GM19468 (cell line): ENCODE results near the gene PTS.
A peak's percentile ranks its signal among the peaks of the same experiment; 100 is the strongest.

ENCODE experiments used
- ATAC-seq: cut with Tn5 transposase; IDR thresholded peaks from one replicate; pipeline ENCODE4 v1.9.1; 2021; ENCODE audit warnings: mild to moderate bottlenecking, moderate library complexity, moderate number of reproducible peaks; ENCODE audit not compliant: unreplicated experiment; ENCODE audit errors: extremely low read depth

The PTS gene

DNA sequence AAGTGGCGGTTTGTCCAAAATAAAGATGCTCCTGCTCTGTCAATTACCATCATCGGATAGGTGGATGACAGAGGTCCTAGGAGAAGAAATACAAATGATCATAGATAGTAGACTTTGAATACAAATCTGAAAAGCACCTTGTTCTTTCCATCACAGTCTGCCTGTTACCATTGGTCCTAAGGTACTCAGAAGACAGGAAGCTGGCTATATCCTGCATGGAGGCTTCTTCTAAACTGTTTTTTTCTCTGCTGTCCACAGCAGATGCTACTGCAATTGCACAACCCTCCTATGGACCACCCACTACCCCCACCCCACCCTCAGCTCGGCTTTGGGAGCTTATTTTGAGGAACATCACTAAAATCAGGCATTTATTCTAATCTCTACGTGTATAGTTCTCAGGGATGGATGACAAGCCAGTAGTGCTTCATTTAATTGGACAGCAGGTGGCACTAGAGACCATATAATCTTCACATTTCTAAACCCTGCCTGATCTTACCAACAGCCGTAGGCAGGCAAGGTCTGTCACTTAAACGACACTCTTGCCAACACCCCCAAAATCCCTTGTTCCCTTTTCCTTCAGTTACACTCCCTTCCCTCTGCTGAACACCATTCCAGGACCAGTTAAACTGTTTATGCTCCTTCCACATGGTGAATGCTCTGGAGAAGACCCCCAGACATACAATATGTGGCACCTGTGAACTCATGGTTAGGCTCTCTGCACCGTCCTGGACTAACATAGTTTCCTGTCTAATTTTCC, 6.6 kb upstream of the PTS start:
- ATAC-seq: peak; percentile 85

DNA sequence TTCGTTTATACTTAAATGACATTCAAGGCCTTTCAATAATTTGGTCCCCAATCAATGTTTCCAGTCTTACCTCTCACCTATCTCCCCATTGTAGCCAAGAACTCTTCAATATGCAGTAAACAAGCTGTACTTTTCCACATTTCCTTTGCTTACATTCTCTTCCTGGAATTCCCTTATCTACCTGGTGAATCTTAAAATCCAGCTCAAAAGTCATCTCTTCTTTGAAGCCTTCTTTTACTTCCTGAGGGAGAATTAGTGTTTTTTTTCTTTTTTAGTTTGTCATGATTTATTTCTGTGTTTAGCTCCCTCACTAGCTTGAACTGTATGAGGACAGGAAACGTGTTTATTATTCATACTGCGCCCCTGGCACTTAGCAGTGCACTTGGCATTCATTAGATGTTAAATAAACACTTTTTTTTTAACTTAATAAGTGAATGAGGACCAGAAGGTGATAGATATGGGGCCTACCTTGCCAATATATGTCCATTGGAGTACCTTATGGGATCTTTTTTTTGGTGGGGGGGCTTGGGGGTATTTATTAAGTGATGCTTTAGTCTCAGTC, 4.9 kb upstream of the PTS start:
- no peak for ATAC-seq

DNA sequence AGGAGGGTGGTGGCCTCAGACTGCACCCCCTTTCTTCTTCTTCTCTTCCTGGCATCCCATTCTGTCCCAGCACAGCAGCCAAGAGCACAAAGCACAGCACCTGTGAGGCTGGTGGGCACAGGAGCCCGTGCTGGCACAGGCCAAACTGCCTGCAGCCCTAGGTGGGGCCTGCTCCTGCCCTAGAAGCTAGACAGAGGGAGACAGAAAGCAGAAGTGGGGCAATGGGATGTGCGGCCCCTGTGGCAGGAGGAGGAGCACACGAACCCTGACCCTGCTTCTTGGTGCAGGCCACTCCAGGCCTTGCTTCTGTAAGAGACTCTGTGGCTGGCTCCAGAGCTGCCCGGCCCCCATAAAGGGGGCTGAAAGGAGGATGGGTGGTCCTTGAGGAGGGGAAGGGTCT, 3.9 kb upstream of the PTS start:
- no peak for ATAC-seq

DNA sequence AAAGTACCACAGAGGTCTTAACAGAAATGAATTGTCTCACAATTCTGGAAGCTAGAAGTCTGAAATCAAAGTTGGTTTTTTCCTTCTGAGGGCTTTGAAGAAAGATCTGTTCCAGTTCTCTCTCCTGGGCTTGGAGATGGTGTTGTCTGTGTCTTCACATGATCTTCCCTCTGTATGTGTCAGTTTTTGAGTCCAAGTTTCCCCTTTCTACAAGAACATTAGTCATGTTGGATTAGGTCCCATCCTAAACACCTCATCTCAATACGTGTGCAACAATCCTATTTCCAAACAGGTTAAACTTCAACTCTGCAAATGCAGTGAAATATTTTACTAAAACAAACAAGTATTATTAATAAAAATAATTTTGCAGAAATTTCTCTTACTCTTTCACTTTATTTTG, 3.1 kb upstream of the PTS start:
- no peak for ATAC-seq

DNA sequence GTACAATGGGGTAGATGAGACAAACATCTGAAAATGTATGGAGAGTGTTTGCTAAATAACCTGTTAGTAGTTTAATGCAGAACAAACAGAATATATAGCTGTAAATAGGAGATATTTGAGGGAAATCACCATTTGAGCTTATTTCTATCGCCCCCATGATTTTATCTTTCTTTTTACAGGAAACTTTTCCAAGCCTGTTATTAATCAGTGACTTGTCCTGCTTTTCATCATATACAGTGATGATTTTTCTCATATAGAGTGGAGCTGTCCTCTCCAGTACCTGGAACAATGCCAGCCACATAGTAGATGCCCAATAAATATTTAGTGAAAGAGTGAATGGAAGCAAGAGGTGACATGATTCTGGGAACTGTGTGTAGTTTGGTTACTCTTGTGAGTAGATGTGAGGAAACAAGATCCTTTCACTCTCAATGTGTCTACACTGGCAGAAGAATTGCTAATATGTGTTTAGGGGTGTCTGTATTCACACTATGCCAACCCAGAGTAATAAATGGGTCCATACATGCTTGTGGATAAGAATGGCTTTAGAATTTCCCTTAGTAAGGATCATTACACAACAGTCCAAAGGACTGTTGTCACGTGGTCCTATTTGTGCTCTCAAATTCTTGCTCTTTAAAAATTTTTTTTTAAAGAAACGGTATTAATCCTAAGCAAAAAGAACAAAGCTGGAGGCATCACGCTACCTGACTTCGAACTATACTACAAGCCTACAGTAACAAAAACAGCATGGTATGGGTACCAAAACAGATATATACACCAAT, 2.3 kb upstream of the PTS start:
- no peak for ATAC-seq

DNA sequence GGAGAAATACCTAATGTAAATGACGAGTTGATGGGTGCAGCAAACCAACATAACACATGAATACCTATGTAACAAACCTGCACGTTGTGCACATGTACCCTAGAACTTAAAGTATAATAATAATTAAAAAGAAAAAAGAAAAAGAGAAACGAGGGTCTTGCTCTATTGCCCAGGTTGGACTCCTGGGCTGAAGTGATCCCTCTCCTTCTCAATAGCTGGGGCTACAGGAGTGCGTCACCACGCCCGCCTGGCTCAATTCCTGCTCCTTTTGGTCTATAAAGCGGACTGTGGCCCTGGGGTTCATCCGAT, 521 bp upstream of the PTS start:
- no peak for ATAC-seq

DNA sequence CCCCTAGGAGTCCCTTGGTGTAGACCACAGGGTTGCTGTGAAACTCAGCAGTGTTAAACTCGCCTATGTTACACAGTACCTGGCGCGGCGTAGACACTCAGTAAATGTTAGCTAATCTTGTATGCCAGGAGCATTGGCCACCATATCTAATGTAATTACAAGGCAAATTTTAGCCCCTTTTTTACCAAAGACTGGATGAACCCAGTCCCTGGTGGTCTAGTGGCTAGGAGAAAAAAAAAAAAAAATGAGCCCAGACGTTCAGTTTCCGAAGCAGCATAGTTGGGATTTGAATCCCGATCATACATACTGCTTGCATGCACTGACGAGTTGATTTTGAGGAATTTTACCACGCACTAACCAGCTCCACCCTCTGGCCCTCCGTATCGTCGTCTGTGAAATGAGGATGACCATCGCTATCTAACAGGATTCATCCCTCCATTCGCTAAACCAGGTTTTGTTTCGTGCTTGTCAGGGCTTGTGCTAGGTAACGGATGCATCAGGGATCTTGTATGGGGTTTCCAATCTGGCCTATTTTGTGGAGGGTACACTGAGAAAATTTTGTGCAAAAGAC, 688 bp downstream of the PTS start:
- peak; percentile 3 for ATAC-seq

DNA sequence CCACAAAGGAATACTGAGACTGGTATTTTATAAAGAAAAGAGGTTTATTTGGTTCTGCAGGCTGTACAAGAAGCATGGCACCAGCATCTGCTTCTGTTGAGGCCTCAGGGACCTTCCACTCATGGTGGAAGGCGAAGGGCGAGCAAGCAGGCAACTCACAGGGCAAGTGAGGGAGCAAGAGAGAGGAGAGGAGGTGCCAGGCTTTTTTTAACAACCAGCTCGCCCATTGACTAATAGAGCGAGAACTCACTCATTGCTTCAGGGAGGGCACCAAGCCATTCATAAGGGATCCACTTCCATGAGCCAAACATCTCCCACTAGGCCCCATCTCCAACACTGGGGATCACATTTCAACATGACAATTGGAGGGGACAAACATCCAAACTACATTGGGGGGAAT, 1.2 kb downstream of the PTS start:
- no peak for ATAC-seq

DNA sequence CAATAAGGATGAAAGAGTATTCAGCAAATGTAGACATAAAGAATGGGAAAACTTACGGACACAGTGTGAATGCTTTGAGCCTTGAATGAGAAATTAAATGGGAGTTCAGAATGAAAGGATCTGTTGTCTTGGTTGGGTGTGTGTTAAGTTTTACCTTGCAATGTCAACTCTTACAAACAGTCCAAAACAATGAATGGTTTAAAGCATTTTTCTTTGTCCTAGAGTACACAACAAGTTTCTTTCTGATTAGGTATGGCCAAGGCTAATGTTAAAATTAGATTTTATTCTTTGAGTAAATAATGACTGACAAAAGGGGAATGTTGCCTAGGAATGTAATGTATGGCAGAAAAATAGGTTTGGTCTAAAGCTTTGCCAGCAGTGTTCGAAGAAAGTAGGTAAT, 2.5 kb downstream of the PTS start:
- ATAC-seq: no peak

DNA sequence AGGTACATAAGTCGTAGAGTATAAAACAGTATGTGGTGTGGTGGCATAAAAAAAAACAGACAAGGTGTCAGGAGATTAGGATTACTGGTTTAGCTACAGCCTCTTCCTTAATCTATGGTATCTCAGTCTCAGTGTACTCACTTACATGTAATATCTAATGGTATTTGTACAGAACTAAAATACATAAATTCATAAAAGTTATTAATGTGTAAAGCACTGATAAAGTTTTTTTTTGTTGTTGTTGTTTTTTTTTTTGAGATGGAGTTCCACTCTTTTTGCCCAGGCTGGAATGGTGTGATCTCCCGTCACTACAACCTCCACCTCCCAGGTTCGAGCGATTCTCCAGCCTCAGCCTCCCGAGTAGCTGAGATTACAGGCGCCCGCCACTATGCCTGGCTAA, 2.9 kb downstream of the PTS start:
- no peak for ATAC-seq

DNA sequence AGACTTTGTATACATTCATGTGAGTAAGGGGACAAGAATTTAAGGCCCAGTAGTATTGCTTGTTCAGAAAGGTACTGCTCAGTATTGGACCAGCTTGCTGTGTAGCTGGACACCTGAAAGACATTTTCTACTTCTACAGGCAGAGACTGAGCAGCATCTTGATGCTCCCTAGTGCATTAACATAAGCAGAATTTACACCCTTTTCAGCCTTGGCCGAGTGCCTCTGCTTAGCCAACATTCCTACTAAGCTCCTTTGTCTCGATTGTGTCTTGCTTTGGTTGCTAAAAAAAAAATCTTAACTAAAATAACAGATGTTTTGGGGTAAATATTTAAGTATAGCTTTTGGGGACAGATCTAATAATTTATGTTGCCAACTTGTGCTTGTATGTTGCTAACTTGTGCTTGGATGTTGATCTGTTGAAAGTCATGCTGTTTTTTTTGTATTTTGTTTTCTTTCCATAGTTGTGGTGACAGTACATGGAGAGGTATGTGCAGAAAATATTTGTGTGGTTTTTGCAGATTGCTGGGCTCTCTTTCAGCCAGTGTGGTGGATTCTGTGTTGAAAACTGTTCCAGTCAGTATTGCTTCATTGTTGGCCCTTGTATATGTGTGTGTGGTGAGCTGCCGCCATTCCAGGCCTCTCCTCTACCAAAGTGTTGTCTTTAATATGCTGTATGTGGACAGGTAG, 3.7 kb downstream of the PTS start:
- ATAC-seq: no peak

DNA sequence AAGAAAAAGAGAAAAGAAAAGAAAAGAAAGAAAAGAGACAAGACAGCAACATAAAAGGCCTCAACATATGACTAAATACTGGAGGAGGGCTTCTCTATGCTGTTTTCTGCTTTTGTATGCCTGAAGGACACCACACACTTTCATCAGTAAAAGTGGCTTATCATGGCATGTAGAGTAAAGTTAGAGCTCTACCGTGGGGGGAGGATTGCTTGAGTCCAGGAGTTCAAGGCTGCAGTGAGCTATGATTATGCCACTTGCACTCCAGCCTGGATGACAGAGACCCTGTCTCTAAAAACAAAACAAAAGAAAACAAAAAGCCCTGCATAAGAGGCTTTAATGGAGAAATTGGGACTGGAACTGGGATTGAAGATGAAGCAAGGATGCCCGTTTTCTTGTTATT, 5.7 kb downstream of the PTS start:
- no peak for ATAC-seq

DNA sequence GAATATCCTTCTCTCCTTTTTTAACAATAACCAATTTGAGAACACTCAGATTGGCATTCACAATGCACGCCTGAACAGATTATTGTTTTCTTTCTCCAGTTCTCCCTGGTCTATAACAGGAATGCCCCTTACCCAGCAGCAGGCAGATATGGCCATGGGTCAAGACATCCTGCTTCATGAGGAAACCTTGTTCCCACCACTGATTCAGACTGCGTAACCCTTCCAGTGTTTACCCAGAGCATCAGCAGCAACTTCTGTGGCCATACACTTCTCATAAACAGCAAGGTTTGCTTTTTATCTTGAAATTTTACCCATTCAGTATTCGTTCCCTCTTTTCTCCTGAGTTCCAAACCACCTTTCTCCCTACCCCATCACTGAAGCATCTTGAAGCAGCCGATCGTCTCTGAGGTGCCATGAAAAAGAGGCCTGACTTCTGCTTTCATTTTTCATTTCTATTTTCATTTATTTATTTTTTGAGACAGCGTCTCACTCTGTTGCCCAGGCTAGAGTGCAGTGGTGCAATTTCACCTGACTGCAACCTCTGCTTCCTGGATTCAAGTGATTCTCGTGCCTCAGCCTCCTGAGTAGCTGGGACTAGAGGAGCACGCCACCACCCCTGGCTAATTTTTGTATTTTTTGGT, 9.6 kb downstream of the PTS start:
- ATAC-seq: no peak

DNA sequence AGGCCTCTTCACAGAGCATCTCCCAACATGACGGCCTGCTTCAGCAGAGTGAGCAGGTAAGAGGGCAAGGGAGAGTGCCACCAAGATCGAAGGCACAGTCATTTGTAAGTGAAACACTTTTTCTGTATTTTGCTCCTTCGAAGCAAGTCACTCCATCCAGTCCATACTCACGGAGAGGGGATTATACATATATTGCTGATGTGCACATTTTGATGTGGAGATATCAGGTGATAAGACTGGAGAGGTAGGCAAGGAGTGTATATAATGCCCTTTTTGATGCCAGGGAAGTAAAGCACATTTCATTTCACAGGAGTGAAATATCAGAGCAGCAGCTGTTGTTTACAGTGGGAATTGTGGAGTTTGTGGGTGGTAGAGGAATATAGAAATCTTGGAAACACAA, 11.2 kb downstream of the PTS start:
- ATAC-seq: no peak

DNA sequence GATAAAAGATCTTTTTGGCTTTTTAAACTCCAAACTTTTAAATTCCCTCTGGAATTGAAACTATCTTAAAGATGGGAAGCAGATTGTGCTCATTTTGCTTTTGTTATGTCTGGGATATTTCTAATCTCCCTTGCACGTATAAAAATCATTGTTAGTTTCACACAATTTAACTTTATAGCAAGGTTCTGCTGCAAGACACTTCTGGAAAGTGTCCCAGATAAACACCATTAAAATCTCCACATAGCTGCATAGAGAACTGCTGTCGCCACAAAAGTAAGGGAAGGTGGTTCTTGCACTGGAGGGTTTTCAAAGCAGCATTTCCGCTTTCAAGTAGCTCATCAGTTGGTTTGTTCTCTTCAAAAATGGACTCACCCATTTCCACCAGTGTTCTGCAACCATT, 11.8 kb downstream of the PTS start:
- ATAC-seq: no peak

DNA sequence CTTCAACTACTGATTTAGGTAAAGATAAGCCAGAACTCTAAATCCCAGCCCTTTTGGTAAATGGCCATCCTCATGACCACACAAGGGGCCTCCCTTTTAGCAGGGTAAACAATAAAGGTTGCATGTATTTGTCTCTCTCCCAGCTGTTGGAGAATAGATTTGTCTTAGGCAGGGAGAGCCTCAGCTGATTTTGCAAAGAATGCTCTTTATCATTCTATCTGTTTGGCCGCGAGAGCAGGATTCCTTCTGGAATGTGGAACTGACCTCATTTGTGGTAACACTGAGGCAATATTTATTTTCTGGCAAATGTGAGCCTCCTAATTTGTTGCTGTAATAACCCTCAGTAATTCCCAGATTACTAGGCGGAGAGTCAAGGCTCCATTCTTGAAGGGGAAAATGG, 15.3 kb downstream of the PTS start:
- no peak for ATAC-seq

DNA sequence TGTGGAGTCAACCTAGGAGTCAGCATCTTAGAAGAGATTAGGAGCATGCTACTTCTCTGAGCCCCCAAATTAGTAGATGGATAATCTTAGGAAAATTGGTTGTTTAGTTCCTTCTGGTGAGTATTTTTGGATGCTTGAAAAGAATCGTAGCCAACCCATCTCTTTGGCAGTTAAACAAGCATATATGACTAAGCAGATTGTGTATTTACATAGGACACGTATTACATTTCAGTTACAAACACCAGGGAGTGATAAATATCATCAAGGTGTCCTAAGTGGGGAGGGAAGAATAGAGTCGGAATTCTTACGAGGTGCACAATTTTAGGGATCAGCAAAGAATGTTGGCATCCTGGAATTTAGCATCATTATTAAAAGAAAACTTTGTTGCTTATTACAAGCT, 21.0 kb downstream of the PTS start:
- ATAC-seq: no peak

DNA sequence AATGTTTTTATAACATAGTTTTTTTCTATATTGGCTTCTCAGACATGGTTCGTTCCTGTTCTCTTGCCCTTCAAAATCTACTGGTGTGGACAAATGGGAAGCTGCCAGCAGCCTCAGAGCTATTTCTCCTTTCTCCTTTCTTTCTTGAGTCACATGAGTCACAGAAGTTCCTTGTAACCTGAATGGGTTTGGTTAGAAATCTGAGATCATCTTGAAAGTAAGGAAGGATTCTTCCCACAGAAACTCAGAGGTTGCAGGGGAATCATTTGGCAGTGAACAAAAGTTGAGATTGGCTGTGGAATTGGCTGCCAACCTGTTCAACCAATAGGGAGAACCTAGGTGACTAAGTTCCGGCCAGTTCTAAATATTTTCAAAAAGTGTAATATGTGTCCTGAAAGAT, 22.0 kb downstream of the PTS start:
- no peak for ATAC-seq

DNA sequence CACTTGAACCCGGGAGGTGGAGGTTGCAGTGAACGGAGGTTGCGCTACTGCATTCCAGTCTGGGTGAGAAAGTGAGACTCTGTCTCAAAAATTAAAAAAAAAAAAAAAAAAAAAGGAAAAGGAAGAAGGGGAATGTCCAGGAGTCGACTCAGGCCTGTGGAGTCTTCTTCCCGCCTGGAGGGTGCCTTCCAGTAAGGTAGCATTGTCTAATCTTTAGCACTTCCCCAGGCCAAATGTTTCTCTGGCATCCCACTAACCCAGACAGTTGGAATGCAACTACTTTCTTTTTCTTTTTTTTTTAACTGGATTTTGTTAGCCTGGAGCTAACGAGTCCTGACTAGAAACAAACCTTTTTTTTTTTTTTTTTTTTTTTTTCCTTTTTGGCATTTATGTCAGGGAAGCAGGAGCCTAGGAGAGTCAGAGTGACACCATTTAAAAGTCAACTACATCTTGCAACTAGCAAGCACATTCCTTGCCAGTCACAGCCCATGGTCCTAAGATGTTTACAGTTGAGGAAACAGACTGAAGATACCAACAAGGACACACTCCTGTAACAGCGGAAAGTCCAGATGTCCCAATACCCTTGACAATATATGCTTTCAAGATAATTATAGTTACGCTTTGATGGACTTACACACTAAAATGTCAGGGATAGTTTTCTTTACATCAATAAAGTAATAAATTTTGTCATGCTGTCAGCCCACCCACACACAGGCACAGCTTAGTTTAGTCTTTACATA, 23.8 kb downstream of the PTS start:
- no peak for ATAC-seq
